ENCODE measurements around the gene PNPO.

- TF ChIP-seq CTCF (IDR thresholded peaks at IDR 0.05; ENCODE audit: borderline replicate concordance, extremely low read depth, low read length, poor library complexity, severe bottlenecking) (no peak), EZH2 (IDR thresholded peaks at IDR 0.05; ENCODE audit: borderline replicate concordance, low read depth, low read length, severe bottlenecking) (no peak)
Observed at GRCh38 chr17:47953909-47954308, 12.5 kb downstream of the PNPO start.
